ENCODE data around the gene LIMA1. TPM values are rescaled to one million over a fixed set of nuclear protein-coding genes. Genes with fewer than 3 reads are reported as not detected.

The LIMA1 gene
- total RNA-seq, 1 experiment from 2014 or later, result 48.9 TPM

DNA sequence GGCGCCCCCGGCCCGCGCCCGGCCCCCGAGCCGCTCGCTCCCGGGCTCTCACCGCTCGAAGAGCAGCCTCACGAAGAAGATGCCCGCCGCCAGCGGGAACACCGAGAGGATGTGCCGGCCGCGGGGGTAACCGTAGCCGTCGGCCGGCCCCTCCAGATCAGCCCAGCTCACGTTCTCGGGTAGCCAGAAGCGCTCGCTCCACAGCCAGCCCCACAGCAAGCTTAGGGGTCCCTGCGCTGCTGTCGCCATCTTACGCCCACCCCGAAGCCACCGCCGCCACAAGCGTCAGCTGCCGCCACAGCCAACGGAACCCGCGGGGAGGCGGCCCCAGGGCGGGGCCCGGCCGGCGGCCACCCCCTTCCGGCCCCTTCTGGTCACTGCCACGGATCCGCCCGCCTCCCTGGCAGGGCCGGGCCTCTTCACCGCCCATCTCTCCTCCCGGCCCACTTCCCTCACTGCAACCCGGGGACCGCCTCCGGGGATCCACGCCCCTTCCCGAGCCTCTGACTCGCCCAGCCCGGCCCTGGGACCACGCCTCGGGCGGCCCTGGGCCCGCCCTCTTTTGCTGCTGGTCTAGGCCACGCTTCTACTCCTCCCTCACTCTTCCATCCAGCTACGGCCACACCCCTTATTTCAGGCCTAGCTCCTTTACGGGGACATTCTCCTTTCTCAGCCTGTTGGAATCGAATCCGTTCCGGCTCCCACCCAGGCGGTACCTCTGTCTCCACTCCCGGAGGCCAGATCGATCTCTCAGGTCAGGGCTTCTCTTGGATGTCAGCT is 116.1 kb downstream of the LIMA1 start, which contains the start of gene CERS5:
Gene CERS5, minus strand, starts transcription at position 321 of the 780 bp plus-strand sequence. Its CDS starts 72 bp downstream, at position 249.
- DNase-seq, result peak; percentile 97
- no TSS peak for BruUV-seq (replicated peaks)

DNA sequence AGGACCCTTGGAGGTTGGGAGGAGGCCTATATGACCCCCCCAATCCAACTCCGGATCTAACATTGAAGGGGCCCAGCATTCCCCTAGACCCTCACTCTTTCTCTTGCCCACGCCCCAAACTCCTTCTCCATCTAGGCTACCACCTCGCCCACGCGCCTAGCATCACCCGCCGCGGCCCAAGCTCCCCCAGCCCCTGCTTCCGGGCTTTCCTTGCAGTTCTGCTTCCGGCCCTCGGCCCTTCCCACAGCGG is 116.6 kb downstream of the LIMA1 start:
- H3K27ac Mint-ChIP-seq (ENCODE audit: unreplicated experiment), result peak overlapping the region; percentile 12
- CTCF ChIA-PET, result interaction anchor here (0.6 to 1.8 kb wide), 2 partner anchors 54 to 148 kb away, joined by 3 to 10 read pairs; partner anchors contain the start of gene COX14
- intact Hi-C loops (cut with micrococcal nuclease; ENCODE audit: unreplicated experiment), result no loop called here
- BruUV-seq (replicated peaks), result no TSS peak
- no peak for DNase-seq
- TF ChIP-seq, protein P1, sequence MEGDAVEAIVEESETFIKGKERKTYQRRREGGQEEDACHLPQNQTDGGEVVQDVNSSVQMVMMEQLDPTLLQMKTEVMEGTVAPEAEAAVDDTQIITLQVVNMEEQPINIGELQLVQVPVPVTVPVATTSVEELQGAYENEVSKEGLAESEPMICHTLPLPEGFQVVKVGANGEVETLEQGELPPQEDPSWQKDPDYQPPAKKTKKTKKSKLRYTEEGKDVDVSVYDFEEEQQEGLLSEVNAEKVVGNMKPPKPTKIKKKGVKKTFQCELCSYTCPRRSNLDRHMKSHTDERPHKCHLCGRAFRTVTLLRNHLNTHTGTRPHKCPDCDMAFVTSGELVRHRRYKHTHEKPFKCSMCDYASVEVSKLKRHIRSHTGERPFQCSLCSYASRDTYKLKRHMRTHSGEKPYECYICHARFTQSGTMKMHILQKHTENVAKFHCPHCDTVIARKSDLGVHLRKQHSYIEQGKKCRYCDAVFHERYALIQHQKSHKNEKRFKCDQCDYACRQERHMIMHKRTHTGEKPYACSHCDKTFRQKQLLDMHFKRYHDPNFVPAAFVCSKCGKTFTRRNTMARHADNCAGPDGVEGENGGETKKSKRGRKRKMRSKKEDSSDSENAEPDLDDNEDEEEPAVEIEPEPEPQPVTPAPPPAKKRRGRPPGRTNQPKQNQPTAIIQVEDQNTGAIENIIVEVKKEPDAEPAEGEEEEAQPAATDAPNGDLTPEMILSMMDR (IDR thresholded peaks at IDR 0.05; ENCODE audit: unreplicated experiment), result no peak
- no peaks in the 10 kb centered on the region for H3K27me3 Mint-ChIP-seq (ENCODE audit: unreplicated experiment)
- H3K9me3 Mint-ChIP-seq (ENCODE audit: low read depth, unreplicated experiment), result no peaks in the 10 kb centered on the region
- peaks cover 16% of the 10 kb centered on the region for H3K36me3 Mint-ChIP-seq (ENCODE audit: insufficient read depth, unreplicated experiment)
- peaks cover 9% of the 10 kb centered on the region for H3K4me1 Mint-ChIP-seq (ENCODE audit: low read depth, unreplicated experiment)
- peak overlapping the region; percentile 79 for H3K4me3 Mint-ChIP-seq (ENCODE audit: low read depth, unreplicated experiment)

More for the DNA sequence above, 116.1 kb downstream of the LIMA1 start, which contains the start of gene CERS5:
- Mint-ChIP-seq H3K4me3 (ENCODE audit: low read depth, unreplicated experiment) (peak within 1 kb of the TSS; percentile 79), H3K27ac (ENCODE audit: unreplicated experiment) (peak within 1 kb of the TSS; percentile 12), H3K27me3 (ENCODE audit: unreplicated experiment) (no peaks in the 10 kb centered on the region), H3K36me3 (ENCODE audit: insufficient read depth, unreplicated experiment) (peaks cover 16% of the 10 kb centered on the region), H3K4me1 (ENCODE audit: low read depth, unreplicated experiment) (peaks cover 9% of the 10 kb centered on the region), H3K9me3 (ENCODE audit: low read depth, unreplicated experiment) (no peaks in the 10 kb centered on the region)
- CTCF ChIA-PET, result interaction anchor here (0.5 to 1.8 kb wide), 3 partner anchors 8 to 605 kb away, joined by 3 to 10 read pairs (median 3); partner anchors contain the start of gene COX14
- TF ChIP-seq, protein P1 (IDR thresholded peaks at IDR 0.05; ENCODE audit: unreplicated experiment), result no peak
- intact Hi-C loops (cut with micrococcal nuclease; ENCODE audit: unreplicated experiment), result no loop called here

DNA sequence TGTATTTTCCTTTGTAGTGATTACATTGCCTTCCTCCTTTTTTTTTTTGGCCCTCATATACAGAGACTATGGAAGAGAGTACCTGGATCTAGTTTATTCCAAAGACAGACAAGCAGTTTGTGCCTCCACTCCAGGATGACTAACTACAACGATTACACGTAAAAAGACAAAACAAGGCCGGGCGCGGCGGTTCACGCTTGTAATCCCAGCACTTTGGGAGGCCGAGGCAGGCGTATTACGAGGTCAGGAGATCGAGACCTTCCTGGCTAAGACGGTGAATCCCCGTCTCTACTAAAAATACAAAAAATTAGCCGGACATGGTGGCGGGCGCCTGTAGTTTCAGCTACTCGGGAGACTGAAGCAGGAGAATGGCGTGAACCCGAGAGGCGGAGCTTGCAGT is 118.4 kb downstream of the LIMA1 start:
- Mint-ChIP-seq H3K27me3 (ENCODE audit: unreplicated experiment) (no peaks in the 10 kb centered on the region), H3K27ac (ENCODE audit: unreplicated experiment) (no peak overlapping the region), H3K36me3 (ENCODE audit: insufficient read depth, unreplicated experiment) (peaks cover 16% of the 10 kb centered on the region), H3K4me3 (ENCODE audit: low read depth, unreplicated experiment) (no peak overlapping the region), H3K9me3 (ENCODE audit: low read depth, unreplicated experiment) (no peaks in the 10 kb centered on the region), H3K4me1 (ENCODE audit: low read depth, unreplicated experiment) (peaks cover 9% of the 10 kb centered on the region)
- BruUV-seq (replicated peaks), result no TSS peak
- CTCF ChIA-PET, result no interaction called here
- no peak for DNase-seq
- TF ChIP-seq, protein P1 (IDR thresholded peaks at IDR 0.05; ENCODE audit: unreplicated experiment), result no peak
- intact Hi-C loops (cut with micrococcal nuclease; ENCODE audit: unreplicated experiment), result no loop called here

DNA sequence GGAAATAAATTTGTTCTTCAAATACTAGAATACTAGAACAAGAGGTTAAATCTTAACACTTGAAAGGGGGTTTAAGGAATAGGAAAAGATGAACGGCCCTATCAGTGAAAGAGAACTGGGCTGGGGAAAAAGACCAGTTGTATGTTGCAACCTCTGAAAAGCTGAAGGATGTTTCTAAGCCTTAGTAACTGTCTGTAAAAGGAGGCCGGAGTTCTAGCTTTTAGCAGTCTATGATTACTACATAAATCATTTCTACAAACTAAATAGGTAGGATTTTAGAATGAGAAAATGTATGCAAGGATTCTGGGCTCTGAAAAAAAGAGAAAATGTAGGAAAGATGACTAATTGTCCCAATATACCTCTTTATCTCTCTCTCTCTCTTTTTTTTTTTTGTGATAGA is 121.1 kb downstream of the LIMA1 start:
- intact Hi-C loops (cut with micrococcal nuclease; ENCODE audit: unreplicated experiment), result no loop called here
- TF ChIP-seq, protein P1 (IDR thresholded peaks at IDR 0.05; ENCODE audit: unreplicated experiment), result no peak
- Mint-ChIP-seq H3K36me3 (ENCODE audit: insufficient read depth, unreplicated experiment) (peaks cover 11% of the 10 kb centered on the region), H3K4me3 (ENCODE audit: low read depth, unreplicated experiment) (no peak overlapping the region), H3K27ac (ENCODE audit: unreplicated experiment) (no peak overlapping the region), H3K4me1 (ENCODE audit: low read depth, unreplicated experiment) (peaks cover 9% of the 10 kb centered on the region), H3K27me3 (ENCODE audit: unreplicated experiment) (no peaks in the 10 kb centered on the region), H3K9me3 (ENCODE audit: low read depth, unreplicated experiment) (no peaks in the 10 kb centered on the region)
- no TSS peak for BruUV-seq (replicated peaks)
- CTCF ChIA-PET, result no interaction called here
- DNase-seq, result no peak
